SW 1271 (cell line): ENCODE results near the gene ABCA7.

ENCODE experiments used
- DNase-seq, 2 experiments: peaks; one replicate each; lab custom pipeline; 2025; lab: John Stamatoyannopoulos, UW

ABCA7 gene

DNA sequence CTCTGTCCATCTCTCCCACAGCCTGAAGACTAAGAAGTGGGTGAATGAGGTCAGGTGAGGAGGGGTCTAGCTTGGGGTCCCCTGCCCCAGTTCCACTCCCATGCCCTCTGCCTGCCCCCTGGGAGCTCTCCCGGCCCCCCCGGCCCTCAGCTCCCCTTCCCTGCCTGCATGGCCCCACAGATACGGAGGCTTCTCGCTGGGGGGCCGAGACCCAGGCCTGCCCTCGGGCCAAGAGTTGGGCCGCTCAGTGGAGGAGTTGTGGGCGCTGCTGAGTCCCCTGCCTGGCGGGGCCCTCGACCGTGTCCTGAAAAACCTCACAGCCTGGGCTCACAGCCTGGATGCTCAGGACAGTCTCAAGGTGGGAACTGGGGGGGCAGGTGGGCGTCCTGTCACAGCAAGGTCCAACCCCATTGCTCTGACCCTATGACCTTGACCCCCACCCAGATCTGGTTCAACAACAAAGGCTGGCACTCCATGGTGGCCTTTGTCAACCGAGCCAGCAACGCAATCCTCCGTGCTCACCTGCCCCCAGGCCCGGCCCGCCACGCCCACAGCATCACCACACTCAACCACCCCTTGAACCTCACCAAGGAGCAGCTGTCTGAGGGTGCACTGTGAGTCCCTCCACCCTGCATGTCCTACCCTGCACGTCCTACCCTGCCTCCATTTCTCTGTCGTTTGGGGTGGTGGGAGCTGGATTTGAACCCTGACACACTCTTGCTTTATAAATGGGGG is 16.1 kb downstream of the ABCA7 start:
- no peak for DNase-seq

DNA sequence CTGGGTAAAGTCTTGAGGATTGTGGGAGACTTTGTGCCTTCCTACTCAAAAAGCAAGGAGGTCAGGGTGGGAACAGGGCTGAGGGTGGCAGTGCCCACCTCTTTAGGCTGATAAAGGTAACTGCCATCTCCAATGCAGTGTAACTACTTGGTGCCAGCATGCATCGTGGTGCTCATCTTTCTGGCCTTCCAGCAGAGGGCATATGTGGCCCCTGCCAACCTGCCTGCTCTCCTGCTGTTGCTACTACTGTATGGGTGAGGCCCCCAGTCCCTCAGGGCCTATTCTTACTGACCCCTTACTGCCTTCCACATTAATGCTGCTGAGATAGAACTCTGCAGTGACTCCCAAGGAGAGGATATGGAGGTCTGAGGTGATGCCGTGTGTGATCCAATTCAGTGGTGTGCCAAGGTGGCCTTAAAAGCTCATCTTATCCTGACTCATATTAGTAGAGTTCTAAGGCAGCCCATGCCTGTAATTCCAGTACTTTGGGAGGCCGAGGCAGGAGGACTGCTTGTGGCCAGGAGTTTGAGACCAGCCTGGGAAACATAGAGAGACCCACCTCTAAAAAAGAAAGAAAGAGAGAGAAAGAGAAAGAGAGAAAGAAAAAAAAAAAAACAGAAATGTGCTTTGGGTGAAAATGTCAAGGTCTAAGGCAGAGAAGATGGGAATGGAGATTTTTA is 17.4 kb downstream of the ABCA7 start:
- peak in 1 of 2 experiments; percentile 76 for DNase-seq

DNA sequence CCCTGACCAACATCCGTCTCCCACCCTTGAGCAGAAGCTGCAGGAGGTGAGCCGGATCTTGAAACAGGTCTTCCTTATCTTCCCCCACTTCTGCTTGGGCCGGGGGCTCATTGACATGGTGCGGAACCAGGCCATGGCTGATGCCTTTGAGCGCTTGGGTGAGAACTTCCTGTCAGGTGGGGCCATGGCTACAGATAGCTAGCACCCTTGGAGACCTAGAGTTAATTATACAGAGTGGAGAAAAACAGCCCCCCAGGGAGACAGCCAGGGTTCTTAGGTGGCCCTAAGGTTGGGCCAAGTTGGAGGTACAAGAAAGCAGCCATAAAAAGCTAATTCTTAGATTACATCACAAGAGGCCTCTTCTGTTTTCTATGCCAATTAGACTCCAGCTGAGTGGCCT is 18.2 kb downstream of the ABCA7 start:
- no peak for DNase-seq

DNA sequence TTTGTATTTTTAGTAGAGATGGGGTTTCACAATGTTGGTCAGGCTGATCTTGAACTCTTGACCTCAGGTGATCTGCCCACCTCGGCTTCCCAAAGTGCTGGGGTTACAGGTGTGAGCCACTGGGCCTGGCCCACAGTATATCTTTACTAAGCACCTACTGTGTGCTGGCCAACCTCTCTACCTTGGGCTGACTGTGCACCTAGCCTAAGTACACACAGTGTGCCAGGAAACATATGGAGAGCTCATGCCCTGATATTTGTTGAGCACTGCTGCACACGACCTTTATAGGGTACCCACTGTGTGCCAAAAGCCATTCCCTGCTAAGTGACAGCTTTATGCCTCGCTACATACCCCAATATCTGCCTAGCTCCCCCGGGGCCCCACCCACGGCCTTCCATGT is 20.8 kb downstream of the ABCA7 start:
- DNase-seq, result no peak

DNA sequence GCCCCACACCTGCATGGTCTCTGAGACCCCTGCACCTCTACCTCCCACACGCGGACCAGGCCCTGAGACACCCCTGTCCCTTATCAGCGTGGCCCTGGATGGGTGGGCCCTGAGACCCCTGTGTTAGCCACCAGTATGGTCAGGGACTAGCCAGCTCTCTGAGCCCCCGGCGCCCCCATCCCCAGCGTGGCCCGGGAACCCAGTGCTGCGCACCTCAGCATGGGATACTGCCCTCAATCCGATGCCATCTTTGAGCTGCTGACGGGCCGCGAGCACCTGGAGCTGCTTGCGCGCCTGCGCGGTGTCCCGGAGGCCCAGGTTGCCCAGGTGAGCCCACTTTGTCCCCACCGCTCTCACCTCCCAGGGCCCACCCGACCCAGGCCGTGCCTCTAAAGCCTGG is 22.1 kb downstream of the ABCA7 start:
- DNase-seq, result no peak

DNA sequence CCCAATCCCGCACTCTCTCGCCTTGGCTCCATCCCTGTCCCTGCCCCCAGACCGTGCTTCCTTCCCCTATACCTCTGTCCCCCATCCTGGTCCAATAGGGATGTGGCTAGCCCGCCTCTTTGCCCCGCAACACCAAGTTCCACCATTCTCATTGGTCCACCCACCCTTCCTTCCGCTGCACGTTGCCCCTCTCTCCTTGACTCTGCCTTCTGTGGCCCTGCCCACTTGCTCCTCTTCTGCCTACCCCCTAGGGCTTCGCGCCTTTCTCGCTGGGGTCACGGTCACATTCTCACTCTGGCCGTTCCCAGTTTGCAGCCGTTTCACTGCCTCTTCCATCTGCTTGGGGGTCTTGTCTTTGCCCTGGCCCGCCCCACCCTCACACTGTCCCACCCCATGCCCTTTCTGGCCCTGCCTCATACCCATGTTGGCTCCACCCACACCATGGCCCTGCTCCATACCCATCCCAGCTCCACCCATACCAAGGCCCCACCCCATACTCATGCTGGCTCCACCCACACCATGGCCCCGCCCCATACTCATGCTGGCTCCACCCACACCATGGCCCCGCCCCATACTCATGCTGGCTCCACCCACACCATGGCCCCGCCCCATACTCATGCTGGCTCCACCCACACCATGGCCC is 22.6 kb downstream of the ABCA7 start:
- no peak for DNase-seq

DNA sequence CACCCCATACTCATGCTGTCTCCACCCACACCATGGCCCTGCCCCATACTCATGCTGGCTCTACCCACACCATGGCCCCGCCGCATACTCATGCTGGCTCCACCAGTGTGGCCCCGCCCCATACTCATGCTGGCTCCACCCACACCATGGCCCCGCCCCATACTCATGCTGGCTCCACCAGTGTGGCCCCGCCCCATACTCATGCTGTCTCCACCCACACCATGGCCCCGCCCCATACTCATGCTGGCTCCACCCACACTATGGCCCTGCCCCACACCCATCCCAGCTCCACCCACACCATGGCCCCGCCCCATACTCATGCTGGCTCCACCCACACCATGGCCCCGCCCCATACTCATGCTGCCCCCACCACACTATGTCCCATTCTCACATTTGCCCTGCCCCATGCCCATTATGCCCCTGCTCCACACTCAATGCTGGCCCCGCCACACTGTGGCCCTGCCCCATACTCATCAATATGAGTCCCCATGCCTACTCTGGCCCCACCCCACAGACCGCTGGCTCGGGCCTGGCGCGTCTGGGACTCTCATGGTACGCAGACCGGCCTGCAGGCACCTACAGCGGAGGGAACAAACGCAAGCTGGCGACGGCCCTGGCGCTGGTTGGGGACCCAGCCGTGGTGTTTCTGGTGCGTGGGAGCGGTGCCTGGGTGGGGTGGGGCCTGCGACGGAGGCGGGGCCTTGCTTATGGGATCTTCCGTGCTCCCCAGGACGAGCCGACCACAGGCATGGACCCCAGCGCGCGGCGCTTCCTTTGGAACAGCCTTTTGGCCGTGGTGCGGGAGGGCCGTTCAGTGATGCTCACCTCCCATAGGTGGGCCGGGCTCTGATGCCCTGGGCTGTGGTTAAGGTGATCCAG is 23.4 kb downstream of the ABCA7 start:
- no peak for DNase-seq

DNA sequence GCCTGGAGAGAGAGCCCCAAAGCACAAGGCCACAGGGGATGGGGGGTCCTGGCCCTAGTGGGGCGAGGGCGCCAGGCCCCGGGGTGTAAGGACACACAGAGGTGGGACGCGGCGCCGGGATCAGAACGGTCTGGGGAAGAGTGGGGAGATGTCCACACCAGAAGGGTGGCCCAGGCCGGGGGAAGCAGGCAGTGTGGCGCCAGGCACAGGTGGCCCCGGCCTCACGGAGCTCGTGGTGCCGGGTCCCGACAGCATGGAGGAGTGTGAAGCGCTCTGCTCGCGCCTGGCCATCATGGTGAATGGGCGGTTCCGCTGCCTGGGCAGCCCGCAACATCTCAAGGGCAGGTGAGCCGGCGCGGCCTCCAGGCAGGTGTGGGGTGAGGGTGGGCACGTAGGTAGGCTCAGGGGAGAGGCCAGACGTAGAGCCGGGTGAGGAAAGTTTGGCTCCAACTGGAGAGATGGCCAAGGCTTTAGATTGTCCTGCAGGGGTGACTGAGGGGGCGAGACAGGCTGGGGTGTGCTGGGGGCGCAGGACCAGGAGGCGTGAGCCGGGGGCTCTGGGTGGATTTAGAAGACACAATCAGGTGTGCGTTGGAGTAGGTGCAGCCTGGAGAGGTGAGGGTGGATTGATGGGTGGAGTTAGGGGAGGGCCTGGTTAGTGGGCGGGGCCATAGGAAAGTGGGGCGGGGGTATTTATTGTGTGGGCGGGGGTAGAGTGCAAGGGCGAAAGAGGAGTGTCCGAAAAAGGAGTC is 24.2 kb downstream of the ABCA7 start:
- DNase-seq, result no peak

DNA sequence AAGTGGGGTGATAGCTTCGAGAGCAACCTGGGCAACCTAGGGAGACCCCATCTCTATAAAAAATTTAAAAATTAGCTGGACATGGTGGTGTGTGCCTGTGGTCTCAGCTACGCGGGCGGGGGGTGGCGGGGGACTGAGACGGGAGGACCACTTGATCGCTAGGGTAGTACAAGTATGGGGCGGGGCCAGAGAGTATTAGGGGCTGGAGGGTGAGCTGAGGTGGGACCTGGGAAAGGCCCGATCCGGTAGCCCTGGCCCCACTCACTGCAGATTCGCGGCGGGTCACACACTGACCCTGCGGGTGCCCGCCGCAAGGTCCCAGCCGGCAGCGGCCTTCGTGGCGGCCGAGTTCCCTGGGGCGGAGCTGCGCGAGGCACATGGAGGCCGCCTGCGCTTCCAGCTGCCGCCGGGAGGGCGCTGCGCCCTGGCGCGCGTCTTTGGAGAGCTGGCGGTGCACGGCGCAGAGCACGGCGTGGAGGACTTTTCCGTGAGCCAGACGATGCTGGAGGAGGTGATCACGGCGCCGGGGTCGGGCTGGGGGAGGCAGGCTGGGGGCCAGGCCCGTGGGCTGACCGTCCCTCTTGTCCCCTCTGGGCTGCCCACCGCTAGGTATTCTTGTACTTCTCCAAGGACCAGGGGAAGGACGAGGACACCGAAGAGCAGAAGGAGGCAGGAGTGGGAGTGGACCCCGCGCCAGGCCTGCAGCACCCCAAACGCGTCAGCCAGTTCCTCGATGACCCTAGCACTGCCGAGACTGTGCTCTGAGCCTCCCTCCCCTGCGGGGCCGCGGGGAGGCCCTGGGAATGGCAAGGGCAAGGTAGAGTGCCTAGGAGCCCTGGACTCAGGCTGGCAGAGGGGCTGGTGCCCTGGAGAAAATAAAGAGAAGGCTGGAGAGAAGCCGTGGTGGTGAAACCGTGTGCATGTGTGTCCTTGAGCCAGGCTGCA is 25.0 kb downstream of the ABCA7 start:
- peak; percentile 43 to 58 for DNase-seq

DNA sequence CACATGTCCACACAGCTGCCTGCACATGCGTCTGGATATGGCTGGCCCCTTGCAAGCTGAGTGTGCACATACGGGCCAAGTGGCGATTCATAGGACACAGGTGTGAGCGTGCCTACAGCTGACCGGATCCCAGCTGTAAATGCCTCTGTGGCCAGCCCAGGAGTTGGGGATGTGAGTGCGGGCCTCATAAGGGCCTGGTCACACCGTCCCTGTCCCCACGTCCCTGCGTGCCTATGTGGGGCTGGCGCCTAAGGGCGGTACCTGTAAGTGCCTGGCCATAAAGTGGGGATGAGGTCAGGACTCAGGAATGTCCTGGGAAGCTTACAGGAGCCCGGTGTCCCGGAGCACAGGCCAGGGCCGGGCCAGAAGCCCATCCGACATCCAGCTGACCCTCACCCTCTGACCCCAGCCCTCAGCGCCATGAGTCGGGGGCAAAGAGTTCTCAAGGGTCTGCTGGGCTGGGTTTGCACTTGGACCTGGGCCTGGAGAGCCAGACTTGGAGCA is 25.8 kb downstream of the ABCA7 start:
- DNase-seq, result peak; percentile 33 to 67

DNA sequence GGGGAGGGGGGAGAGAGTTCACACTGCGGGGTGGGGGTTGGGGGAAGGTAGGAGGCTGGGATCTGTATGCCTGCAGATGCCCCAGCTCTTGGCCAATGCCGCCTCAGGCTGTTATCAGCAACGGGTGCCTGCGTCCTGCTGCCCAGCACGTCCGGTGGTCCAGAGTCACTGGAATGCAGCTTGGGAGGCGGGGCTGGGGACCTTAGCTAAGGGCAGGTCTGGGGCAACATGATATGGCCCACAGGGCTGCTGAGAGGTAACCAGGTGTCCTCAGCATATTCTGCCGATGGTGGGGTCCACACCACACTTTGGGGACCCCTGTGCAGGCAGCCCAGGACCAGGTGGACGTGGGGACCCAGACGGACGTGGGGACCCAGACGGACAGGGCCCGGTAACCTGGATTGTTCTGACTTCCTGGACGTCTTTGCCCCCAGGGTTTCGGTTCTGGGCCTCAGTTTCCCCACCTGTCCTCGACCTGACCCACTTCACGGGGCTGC is 26.4 kb downstream of the ABCA7 start:
- peak in 1 of 2 experiments; percentile 57 for DNase-seq

DNA sequence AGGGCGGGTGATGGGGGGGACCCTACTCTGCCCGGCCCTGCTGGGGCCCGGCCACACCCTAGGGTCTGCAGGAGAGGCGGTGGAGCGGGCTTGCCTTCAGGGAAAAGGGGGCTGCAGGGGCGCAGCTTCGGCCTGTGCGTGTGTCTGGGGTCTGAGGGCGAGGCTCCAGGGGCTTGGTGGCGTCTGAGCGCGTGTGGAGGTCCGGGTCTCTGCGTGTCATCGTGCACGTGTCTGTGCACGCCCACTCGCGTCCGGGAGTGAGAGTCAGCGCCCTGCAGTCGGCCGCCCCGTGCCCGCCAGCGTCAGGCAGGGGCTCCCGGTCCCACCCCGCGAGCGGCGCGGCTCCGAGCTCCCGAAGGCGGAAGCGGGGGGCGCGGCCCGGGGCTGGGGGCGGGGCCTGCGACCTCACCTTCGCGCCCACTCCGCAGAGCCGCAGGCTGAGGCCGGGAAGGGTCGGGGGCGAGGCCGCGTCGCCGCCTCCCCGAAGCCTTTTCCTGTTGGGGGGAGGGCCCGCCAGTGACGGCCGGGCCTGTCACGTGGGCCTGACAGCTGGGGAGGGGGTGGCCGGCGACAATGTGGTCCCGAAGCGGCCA is 26.9 kb downstream of the ABCA7 start, which contains the start of gene ARHGAP45:
TSS of gene ARHGAP45 (plus strand) at position 420 of the 593 bp plus-strand sequence. CDS start 239 bp downstream, outside the sequence.
- no peak for DNase-seq

DNA sequence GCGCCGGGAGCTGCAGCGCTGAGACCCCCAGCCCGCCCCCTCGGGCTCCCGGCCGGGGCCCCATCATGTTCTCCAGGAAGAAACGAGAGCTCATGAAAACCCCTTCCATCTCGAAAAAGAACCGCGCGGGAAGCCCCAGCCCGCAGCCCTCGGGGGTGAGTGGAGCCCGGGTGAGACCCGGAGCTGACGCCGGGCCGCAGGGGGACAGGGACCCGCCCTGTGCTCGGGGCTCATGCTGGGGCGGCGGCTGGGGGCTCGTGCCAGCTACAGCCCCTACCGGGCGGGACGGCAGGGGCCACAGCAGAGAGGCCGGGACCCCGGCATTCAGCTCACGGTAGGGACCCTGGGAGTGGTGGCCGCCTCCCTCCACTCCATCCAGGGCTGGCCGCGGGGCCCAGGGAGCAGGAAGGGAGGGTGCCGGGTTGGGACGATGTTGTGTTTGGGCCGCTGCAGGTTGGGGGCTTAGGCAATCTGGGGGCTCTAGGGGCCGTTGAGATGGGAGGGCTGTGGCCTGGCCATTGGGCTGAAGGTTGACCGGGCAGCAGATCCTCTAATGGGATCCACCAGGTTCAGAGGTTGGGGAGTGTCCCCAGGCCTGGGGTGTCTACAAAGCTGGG is 27.5 kb downstream of the ABCA7 start:
- no peak for DNase-seq

DNA sequence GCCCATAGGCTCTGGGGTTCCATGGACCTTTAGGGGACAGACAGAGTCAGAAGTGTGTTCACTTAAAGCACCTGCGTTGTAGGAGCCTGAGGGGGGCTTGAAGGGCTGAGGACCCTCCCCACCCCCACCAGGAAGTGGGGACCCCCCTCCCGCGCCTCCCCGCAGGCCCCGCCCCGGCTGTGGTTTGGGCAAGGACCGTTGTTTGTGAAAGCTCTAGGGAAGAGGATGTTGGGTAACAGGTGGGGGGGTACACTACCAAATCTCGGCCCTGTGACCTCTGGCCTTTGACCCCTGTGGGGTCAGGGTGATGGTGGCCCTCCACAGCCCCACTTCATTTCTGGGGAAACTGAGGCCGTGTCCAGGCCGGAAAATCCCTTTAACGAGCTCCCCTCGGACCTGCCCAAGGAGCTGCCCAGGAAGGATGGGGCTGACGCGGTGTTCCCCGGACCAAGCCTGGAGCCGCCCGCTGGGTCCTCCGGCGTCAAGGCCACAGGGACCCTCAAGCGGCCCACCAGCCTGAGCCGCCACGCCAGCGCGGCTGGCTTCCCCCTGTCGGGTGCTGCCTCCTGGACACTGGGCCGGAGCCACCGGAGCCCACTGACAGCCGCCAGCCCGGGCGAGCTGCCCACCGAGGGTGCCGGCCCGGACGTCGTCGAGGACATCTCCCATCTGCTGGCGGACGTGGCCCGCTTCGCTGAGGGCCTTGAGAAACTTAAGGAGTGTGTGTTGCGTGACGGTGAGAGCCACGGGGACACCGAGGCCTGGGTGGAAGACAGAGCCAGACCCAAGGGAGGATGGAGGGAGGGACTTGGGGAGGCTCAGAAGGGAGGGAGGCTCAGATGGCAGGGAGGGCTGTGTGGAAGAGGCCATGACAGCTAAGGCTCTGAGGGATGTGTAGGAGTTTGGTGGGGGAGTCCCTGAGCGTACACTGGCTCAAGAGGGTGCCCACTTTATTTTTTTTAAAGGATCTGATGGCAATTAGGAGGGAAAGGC is 28.4 kb downstream of the ABCA7 start:
- no peak for DNase-seq

DNA sequence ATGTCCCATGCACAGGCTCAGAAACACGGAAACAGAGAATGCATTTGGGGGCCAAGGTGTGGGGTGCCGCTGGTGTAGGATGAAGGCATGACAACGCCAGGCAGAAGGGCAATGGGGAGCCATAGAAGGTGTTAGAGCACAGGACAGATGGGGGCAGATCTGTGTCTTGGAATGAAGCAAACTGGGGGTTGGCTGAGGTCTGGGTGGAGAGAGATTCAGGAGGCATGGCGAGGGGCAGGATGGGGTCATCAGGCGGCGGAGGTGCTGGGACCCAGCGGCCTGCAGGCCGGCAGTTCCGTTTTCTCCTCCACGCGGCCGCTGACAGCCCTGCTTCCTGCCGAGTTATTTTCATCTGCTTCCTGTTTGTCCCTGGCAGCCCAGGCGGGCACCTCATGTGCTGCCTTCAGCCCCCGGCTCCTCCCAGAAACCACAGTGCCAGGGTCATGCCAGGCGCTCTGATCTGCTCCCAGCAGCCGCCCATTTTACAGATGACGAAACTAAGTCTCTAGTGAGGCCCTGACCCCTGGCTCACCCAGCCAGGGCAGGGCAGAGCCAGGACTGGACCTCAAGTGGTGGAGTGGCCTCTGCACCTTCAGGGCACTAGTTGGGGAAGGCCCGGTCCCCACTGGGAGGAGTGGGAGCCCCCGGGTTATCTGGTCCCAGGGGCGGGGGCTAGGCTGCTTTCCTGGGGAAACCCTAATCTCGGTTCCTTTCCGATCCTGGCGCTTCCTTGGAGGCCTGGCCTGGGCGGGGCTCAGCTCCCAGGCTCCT is 29.3 kb downstream of the ABCA7 start:
- no peak for DNase-seq

DNA sequence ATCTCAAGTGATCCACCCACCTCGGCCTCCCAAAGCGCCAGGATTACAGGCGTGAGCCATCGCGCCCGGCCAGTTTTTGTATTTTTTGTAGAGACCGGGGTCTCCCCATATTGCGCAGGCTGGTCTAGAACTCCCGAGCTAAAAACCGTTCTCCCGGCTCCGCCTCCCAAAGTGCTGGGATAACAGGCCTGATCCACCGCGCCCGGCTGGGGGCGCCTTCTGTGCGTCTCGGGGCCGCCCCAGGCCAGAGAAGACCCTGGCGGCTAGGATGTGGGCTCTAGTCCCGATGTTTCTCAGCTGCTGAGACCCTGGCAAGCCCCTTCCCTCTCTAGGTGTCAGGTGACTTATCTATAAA is 30.6 kb downstream of the ABCA7 start:
- no peak for DNase-seq
